ENCODE results near the gene SCUBE1. TPM values are rescaled to one million over a fixed set of nuclear protein-coding genes. Genes with fewer than 3 reads are reported as not detected.

SCUBE1 gene
- total and polyA plus RNA-seq, 8 donors: 0.04 to 0.41 (median 0.12) TPM; not detected in 3

- H3K27ac ChIP-seq: peak overlapping the region in 1 of 4 donors; percentile 36
- H3K9me3 ChIP-seq: no peaks in the 10 kb centered on the region
- no peaks in the 10 kb centered on the region for H3K36me3 ChIP-seq
- FAIRE-seq (no peak), ATAC-seq (no peak), DNase-seq (peak in 1 of 6 donors; percentile 67)
- no peaks in the 10 kb centered on the region for H3K27me3 ChIP-seq
- H3K4me1 ChIP-seq: no peaks in the 10 kb centered on the region
- intact Hi-C loops (cut with DNase I): no loop called here
- 89 to 90% methylated on average over 22 to 24 of the region's 24 CpGs for WGBS, 2 donors
- no peak for TF ChIP-seq CTCF (IDR thresholded peaks at IDR 0.05)
- no peak overlapping the region for H3K4me3 ChIP-seq
Observed at GRCh38 chr22:43158778-43159483, 184.2 kb downstream of the SCUBE1 start.

GRCh38 chr22:43157874-43158546 lies 185.2 kb downstream of the SCUBE1 start:
- DNase-seq: no peak
- no peak for FAIRE-seq
- no peak for TF ChIP-seq CTCF (IDR thresholded peaks at IDR 0.05)
- no peaks in the 10 kb centered on the region for H3K4me1 ChIP-seq
- H3K27me3 ChIP-seq: no peaks in the 10 kb centered on the region
- no peaks in the 10 kb centered on the region for H3K36me3 ChIP-seq
- 75 to 80% methylated on average over 9 of the region's 9 CpGs for WGBS, 2 donors
- no peak for ATAC-seq
- intact Hi-C loops (cut with DNase I): no loop called here
- H3K9me3 ChIP-seq: no peaks in the 10 kb centered on the region
- H3K4me3 ChIP-seq: no peak overlapping the region
- no peak overlapping the region for H3K27ac ChIP-seq

GRCh38 chr22:43156413-43156812 lies 186.8 kb downstream of the SCUBE1 start:
- intact Hi-C loops (cut with DNase I): no loop called here
- TF ChIP-seq CTCF (IDR thresholded peaks at IDR 0.05): no peak
- DNase-seq: no peak
- H3K36me3 ChIP-seq: no peaks in the 10 kb centered on the region
- no peaks in the 10 kb centered on the region for H3K9me3 ChIP-seq
- H3K27me3 ChIP-seq: no peaks in the 10 kb centered on the region
- no peak for ATAC-seq
- WGBS, 2 donors: 87 to 88% methylated on average over 12 of the region's 12 CpGs
- peaks cover 0 to 3% (median 0%) of the 10 kb centered on the region in 3 donors for H3K4me1 ChIP-seq
- FAIRE-seq: no peak
- no peak overlapping the region for H3K4me3 ChIP-seq
- no peak overlapping the region for H3K27ac ChIP-seq

GRCh38 chr22:43155789-43156188 lies 187.4 kb downstream of the SCUBE1 start:
- WGBS, 2 donors: 88 to 94% methylated on average over 5 of the region's 5 CpGs
- intact Hi-C loops (cut with DNase I): no loop called here
- peaks cover 0 to 3% (median 0%) of the 10 kb centered on the region in 3 donors for H3K4me1 ChIP-seq

More at GRCh38 chr22:43155789-43156188, 187.4 kb downstream of the SCUBE1 start:
- H3K27ac ChIP-seq: no peak overlapping the region
- H3K4me3 ChIP-seq: no peak overlapping the region
- TF ChIP-seq CTCF (IDR thresholded peaks at IDR 0.05): no peak
- no peaks in the 10 kb centered on the region for H3K27me3 ChIP-seq
- DNase-seq: peak in 1 of 6 donors; percentile 65
- no peaks in the 10 kb centered on the region for H3K36me3 ChIP-seq
- no peak for FAIRE-seq
- no peak for ATAC-seq
- no peaks in the 10 kb centered on the region for H3K9me3 ChIP-seq

Measured in pancreas (tissue), 10 donors.